Measurements from ENCODE around the gene DNAH11.

GRCh38 chr7:21927693-21928092 lies 384.9 kb downstream of the DNAH11 start:
- TF ChIP-seq SAFB2 (CRISPR knock-in tag; IDR thresholded peaks at IDR 0.05; ENCODE audit: borderline replicate concordance, low read depth) (no peak), POLR2A (IDR thresholded peaks at IDR 0.05; ENCODE audit: insufficient read depth in 1 of 2, low read depth in 2 of 2, low read length in 2 of 2) (no peak), ZZZ3 (CRISPR knock-in tag; IDR thresholded peaks at IDR 0.05; ENCODE audit: borderline replicate concordance) (no peak), ATF2 (CRISPR knock-in tag; IDR thresholded peaks at IDR 0.05) (no peak), POLR2AphosphoS5 (IDR thresholded peaks at IDR 0.05; ENCODE audit: low read depth, low read length) (no peak)

Measured in HepG2 (cell line).